Mesenchymal stem cell (in vitro differentiated cells and primary cell): ENCODE results near the gene HOXC5.
A peak's percentile ranks its signal among the peaks of the same experiment; 100 is the strongest.

Source experiments
- DNase-seq: peaks from one replicate; pipeline ENCODE4 v3.0.0-alpha.2; 2013
- H2AFZ ChIP-seq: one replicate; pipeline ENCODE4 v1.6.1; 2013; ENCODE audit warnings: low read depth, mild to moderate bottlenecking, control low read depth, inconsistent platforms, low read length, moderate library complexity
- H2AK5ac ChIP-seq: 2 replicates; pipeline ENCODE4 v1.6.1; 2013; ENCODE audit warnings: low read length, moderate library complexity, mild to moderate bottlenecking, inconsistent platforms; ENCODE audit not compliant: severe bottlenecking
- H2BK120ac ChIP-seq: one replicate; pipeline ENCODE4 v1.6.1; 2013; ENCODE audit warnings: low read depth, mild to moderate bottlenecking, inconsistent platforms, low read length, moderate library complexity
- H2BK12ac ChIP-seq, 2 experiments: one replicate each; pipeline ENCODE4 v1.6.1; 2013; ENCODE audit warnings: inconsistent platforms in 2 of 2, low read length in 2 of 2, mild to moderate bottlenecking in 2 of 2, moderate library complexity in 2 of 2, control low read depth in 1 of 2
- H2BK15ac ChIP-seq: one replicate; pipeline ENCODE4 v1.6.1; 2013; ENCODE audit warnings: mild to moderate bottlenecking, low read depth, inconsistent platforms; ENCODE audit not compliant: poor library complexity, severe bottlenecking
- H2BK5ac ChIP-seq: 2 replicates; pipeline ENCODE4 v1.6.1; 2013; ENCODE audit warnings: low read depth, mild to moderate bottlenecking, low read length, control low read depth, inconsistent platforms; ENCODE audit not compliant: poor library complexity, severe bottlenecking
- H3K14ac ChIP-seq, 2 experiments: one replicate each; pipeline ENCODE4 v1.6.1; 2013; ENCODE audit warnings: inconsistent platforms in 2 of 2, low read length in 2 of 2, control low read depth in 1 of 2, mild to moderate bottlenecking in 1 of 2, moderate library complexity in 1 of 2
- H3K18ac ChIP-seq, 2 experiments: one replicate each; pipeline ENCODE4 v1.6.1; 2013; ENCODE audit warnings: inconsistent platforms in 2 of 2, low read length in 2 of 2, control low read depth in 1 of 2, low read depth in 1 of 2, mild to moderate bottlenecking in 1 of 2
- H3K23ac ChIP-seq, 2 experiments: one replicate each; pipeline ENCODE4 v1.6.1; 2013; ENCODE audit warnings: inconsistent platforms in 2 of 2, low read length in 2 of 2, mild to moderate bottlenecking in 2 of 2, moderate library complexity in 2 of 2, control low read depth in 1 of 2
- H3K27ac ChIP-seq: 2 replicates; pipeline ENCODE4 v1.5.1; 2013; ENCODE audit warnings: mild to moderate bottlenecking, moderate library complexity, low read length, control low read depth, inconsistent platforms; ENCODE audit not compliant: poor library complexity, severe bottlenecking
- H3K27me3 ChIP-seq, 2 experiments: 2 replicates each; pipeline versions ENCODE4 v1.6.1 to v1.7.0; 2013; ENCODE audit warnings: low read length in 2 of 2, mild to moderate bottlenecking in 2 of 2, moderate library complexity in 2 of 2, control low read depth in 1 of 2, inconsistent platforms in 1 of 2; ENCODE audit not compliant: control insufficient read depth in 1 of 2, insufficient read depth in 1 of 2
- H3K36me3 ChIP-seq, 2 experiments: 2 replicates each; pipeline versions ENCODE4 v1.6.1 to v1.7.0; 2013; ENCODE audit warnings: low read length in 2 of 2, control low read depth in 1 of 2, inconsistent platforms in 1 of 2, low read depth in 1 of 2, mild to moderate bottlenecking in 1 of 2; ENCODE audit not compliant: insufficient read depth in 2 of 2, control insufficient read depth in 1 of 2
- H3K4ac ChIP-seq, 2 experiments: one replicate each; pipeline ENCODE4 v1.6.1; 2013; ENCODE audit warnings: inconsistent platforms in 2 of 2, low read length in 2 of 2, mild to moderate bottlenecking in 2 of 2, moderate library complexity in 2 of 2, control low read depth in 1 of 2, low read depth in 1 of 2
- H3K4me1 ChIP-seq: 2 replicates; pipeline ENCODE4 v1.6.1; 2013; ENCODE audit warnings: low read depth, low read length, control low read depth; ENCODE audit not compliant: control insufficient read depth, insufficient read depth
- H3K4me2 ChIP-seq: 2 replicates; pipeline ENCODE4 v1.6.1; 2013; ENCODE audit warnings: low read length, mild to moderate bottlenecking, inconsistent platforms; ENCODE audit not compliant: poor library complexity, severe bottlenecking
- H3K4me3 ChIP-seq, 2 experiments: 2 replicates each; pipeline versions ENCODE4 v1.5.1 to v1.7.0; 2013; ENCODE audit warnings: low read length in 2 of 2, mild to moderate bottlenecking in 2 of 2, control low read depth in 1 of 2, low read depth in 1 of 2; ENCODE audit not compliant: insufficient read depth in 1 of 2
- H3K79me1 ChIP-seq: replicated peaks from 2 replicates; pipeline ENCODE4 v1.6.1; 2013; ENCODE audit warnings: mild to moderate bottlenecking, control low read depth, low read length, inconsistent platforms; ENCODE audit not compliant: poor library complexity, severe bottlenecking
- H3K9ac ChIP-seq: 2 replicates; pipeline ENCODE4 v1.7.0; 2013; ENCODE audit warnings: mild to moderate bottlenecking, low read length, moderate library complexity
- H3K9me3 ChIP-seq: 2 replicates; pipeline ENCODE4 v1.7.0; 2013; ENCODE audit warnings: mild to moderate bottlenecking, low read length; ENCODE audit not compliant: control insufficient read depth
- H4K8ac ChIP-seq: one replicate; pipeline ENCODE4 v1.6.1; 2013; ENCODE audit warnings: inconsistent platforms, mild to moderate bottlenecking, low read length, moderate library complexity
- H4K91ac ChIP-seq: one replicate; pipeline ENCODE4 v1.6.1; 2013; ENCODE audit warnings: mild to moderate bottlenecking, low read length, inconsistent platforms
- WGBS: methylation state at CpG from one replicate; pipeline ENCODE4 v1.1.7; 2013; ENCODE audit warnings: mixed read lengths; 5-methylcytosine and 5-hydroxymethylcytosine counted together

The HOXC5 gene

DNA sequence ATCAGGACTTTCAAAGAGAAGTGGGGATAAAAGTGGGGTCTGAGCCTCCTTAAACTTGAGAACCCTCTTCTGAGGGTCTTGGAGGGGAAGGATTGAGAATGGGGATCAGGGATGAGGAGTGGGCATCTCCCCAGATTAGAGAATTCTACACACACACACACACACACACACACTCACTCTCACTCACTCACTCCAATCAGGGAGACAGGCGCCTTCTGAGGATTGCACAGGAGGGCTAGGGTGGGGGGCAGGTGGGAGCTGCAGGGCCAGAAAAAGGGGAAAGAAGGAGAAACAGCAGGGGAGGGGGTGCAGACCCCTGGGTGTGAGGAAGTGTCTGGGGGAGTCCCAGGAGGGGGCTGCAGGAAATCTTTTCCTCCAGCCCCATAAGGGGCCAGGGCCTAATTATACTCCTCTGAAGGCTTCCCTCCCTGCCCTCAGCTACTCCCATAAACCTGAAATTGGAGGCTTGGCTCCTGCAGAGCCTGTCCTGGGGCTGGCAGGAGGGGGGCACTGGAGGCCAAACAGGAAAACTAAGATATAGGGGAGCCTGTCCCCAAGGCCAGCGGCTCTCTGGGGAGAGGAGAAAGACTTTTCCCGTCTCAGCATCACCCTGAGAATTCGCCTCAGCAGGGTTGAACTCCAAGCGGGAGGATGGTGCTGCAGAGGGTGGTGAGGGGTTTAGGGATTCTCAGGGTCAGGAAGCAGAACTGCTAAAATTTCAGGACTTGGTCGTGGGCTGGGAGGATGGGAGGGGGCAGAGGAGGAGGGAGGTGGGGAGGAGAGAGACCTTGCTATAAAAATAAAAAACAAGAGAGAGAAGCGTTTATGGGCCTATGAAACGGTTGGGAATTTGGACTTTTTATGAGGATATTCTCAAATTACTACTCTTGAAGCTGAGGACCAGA is 31.3 kb upstream of the HOXC5 start:
- Histone ChIP-seq H3K79me1 (no peaks in the 10 kb centered on the region), H2BK15ac (no peak overlapping the region), H3K9ac (peak overlapping the region; percentile 98), H3K4ac (peak overlapping the region in 1 of 2 experiments; percentile 49), H3K27me3 (no peaks in the 10 kb centered on the region), H3K18ac (no peak overlapping the region), H3K27ac (peak overlapping the region; percentile 70), H2AK5ac (peak overlapping the region; percentile 46), H2AFZ (no peak overlapping the region), H3K14ac (peak overlapping the region in 1 of 2 experiments; percentile 36), H2BK5ac (no peak overlapping the region), H3K36me3 (peaks cover 0 to 3% of the 10 kb centered on the region in 2 experiments), H3K9me3 (no peaks in the 10 kb centered on the region), H4K8ac (no peak overlapping the region), H3K4me3 (peak overlapping the region; percentile 71 to 87), H3K4me1 (peaks cover 29% of the 10 kb centered on the region), H4K91ac (no peak overlapping the region), H3K23ac (no peak overlapping the region), H2BK120ac (no peak overlapping the region), H2BK12ac (no peak overlapping the region), H3K4me2 (peak overlapping the region; percentile 87)
- WGBS = 41% methylated on average over 8 of the region's 8 CpGs
- no peak for DNase-seq

- Histone ChIP-seq H2AFZ (no peak overlapping the region), H4K91ac (no peak overlapping the region), H3K18ac (no peak overlapping the region), H3K79me1 (no peaks in the 10 kb centered on the region), H3K9me3 (no peaks in the 10 kb centered on the region), H3K27me3 (no peaks in the 10 kb centered on the region), H2BK5ac (peak overlapping the region; percentile 80), H3K9ac (peak overlapping the region; percentile 98), H3K23ac (peak overlapping the region in 1 of 2 experiments; percentile 98), H3K4me2 (peak overlapping the region; percentile 87), H3K4ac (no peak overlapping the region), H3K4me3 (peak overlapping the region in 1 of 2 experiments; percentile 87), H2BK120ac (peak overlapping the region; percentile 54), H2AK5ac (no peak overlapping the region), H2BK12ac (no peak overlapping the region), H4K8ac (no peak overlapping the region), H3K27ac (peak overlapping the region; percentile 70), H2BK15ac (no peak overlapping the region), H3K4me1 (peaks cover 36% of the 10 kb centered on the region), H3K14ac (no peak overlapping the region), H3K36me3 (peaks cover 0 to 3% of the 10 kb centered on the region in 2 experiments)
- no peak for DNase-seq
- WGBS = 67% methylated on average over 12 of the region's 19 CpGs
Observed at GRCh38 chr12:54002278-54002914, 30.5 kb upstream of the HOXC5 start.

GRCh38 chr12:54002915-54003389 is 29.9 kb upstream of the HOXC5 start:
- H3K4ac ChIP-seq = no peak overlapping the region
- peaks cover 0 to 3% of the 10 kb centered on the region in 2 experiments for H3K36me3 ChIP-seq
- no peak overlapping the region for H3K18ac ChIP-seq
- peak overlapping the region; percentile 87 for H3K4me2 ChIP-seq
- peak overlapping the region; percentile 98 for H3K9ac ChIP-seq
- no peak overlapping the region for H3K14ac ChIP-seq
- DNase-seq = no peak
- peak overlapping the region in 1 of 2 experiments; percentile 87 for H3K4me3 ChIP-seq
- H2BK12ac ChIP-seq = no peak overlapping the region
- H3K23ac ChIP-seq = no peak overlapping the region
- H2BK5ac ChIP-seq = peak overlapping the region; percentile 46
- H3K79me1 ChIP-seq = no peaks in the 10 kb centered on the region
- peaks cover 39% of the 10 kb centered on the region for H3K4me1 ChIP-seq
- H2BK15ac ChIP-seq = no peak overlapping the region
- H3K9me3 ChIP-seq = no peaks in the 10 kb centered on the region
- peak overlapping the region; percentile 9 for H2AK5ac ChIP-seq
- H3K27me3 ChIP-seq = no peaks in the 10 kb centered on the region
- WGBS = 64% methylated on average over 15 of the region's 19 CpGs
- H3K27ac ChIP-seq = peak overlapping the region; percentile 70
- H2AFZ ChIP-seq = no peak overlapping the region
- H4K91ac ChIP-seq = no peak overlapping the region
- peak overlapping the region; percentile 9 for H4K8ac ChIP-seq
- H2BK120ac ChIP-seq = no peak overlapping the region

GRCh38 chr12:54003625-54004024 is 29.2 kb upstream of the HOXC5 start:
- H4K8ac ChIP-seq = no peak overlapping the region
- H3K27ac ChIP-seq = peak overlapping the region; percentile 73
- WGBS = 83% methylated on average over 3 of the region's 3 CpGs

More at GRCh38 chr12:54003625-54004024, 29.2 kb upstream of the HOXC5 start:
- Histone ChIP-seq H2BK15ac (no peak overlapping the region), H2AK5ac (no peak overlapping the region), H2BK120ac (no peak overlapping the region), H2BK12ac (no peak overlapping the region), H3K9me3 (no peaks in the 10 kb centered on the region), H3K9ac (peak overlapping the region; percentile 98), H3K36me3 (peaks cover 0 to 3% of the 10 kb centered on the region in 2 experiments), H3K4me2 (peak overlapping the region; percentile 26), H3K23ac (no peak overlapping the region), H3K4me3 (peak overlapping the region in 1 of 2 experiments; percentile 86), H2AFZ (no peak overlapping the region), H3K18ac (no peak overlapping the region), H2BK5ac (no peak overlapping the region), H3K4ac (no peak overlapping the region), H3K79me1 (no peaks in the 10 kb centered on the region), H3K27me3 (no peaks in the 10 kb centered on the region), H3K14ac (no peak overlapping the region), H3K4me1 (peaks cover 38% of the 10 kb centered on the region), H4K91ac (no peak overlapping the region)
- DNase-seq = no peak
